Measurements from ENCODE around the gene WDR4.
"Not testable (repeated sequence)": the region's sequence is repeated elsewhere in the genome, so short reads cannot be mapped to it uniquely, and the experiment has no call there.

WDR4 gene

GRCh38 chr21:42849759-42850412, 29.5 kb downstream of the WDR4 start:
- ATAC-seq: no peak
- TF ChIP-seq, protein P1, sequence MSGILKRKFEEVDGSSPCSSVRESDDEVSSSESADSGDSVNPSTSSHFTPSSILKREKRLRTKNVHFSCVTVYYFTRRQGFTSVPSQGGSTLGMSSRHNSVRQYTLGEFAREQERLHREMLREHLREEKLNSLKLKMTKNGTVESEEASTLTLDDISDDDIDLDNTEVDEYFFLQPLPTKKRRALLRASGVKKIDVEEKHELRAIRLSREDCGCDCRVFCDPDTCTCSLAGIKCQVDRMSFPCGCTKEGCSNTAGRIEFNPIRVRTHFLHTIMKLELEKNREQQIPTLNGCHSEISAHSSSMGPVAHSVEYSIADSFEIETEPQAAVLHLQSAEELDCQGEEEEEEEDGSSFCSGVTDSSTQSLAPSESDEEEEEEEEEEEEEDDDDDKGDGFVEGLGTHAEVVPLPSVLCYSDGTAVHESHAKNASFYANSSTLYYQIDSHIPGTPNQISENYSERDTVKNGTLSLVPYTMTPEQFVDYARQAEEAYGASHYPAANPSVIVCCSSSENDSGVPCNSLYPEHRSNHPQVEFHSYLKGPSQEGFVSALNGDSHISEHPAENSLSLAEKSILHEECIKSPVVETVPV (CRISPR knock-in tag; IDR thresholded peaks at IDR 0.05): no peak
- TF ChIP-seq POU6F1 (CRISPR knock-in tag; IDR thresholded peaks at IDR 0.05; ENCODE audit: borderline replicate concordance, low read depth) (no peak), ISL1 (CRISPR knock-in tag; IDR thresholded peaks at IDR 0.05) (no peak), ARNTL (CRISPR knock-in tag; IDR thresholded peaks at IDR 0.05; ENCODE audit: borderline replicate concordance, low read depth) (no peak), RARB (CRISPR knock-in tag; IDR thresholded peaks at IDR 0.05) (no peak), GLIS3 (CRISPR knock-in tag; IDR thresholded peaks at IDR 0.05) (no peak), ZFP3 (CRISPR knock-in tag; IDR thresholded peaks at IDR 0.05) (no peak), CSDC2 (CRISPR knock-in tag; IDR thresholded peaks at IDR 0.05) (no peak), ZC3H10 (CRISPR knock-in tag; IDR thresholded peaks at IDR 0.05) (no peak), OSR1 (CRISPR knock-in tag; IDR thresholded peaks at IDR 0.05) (no peak), TOX (CRISPR knock-in tag; IDR thresholded peaks at IDR 0.05; ENCODE audit: borderline replicate concordance) (no peak), ZNF565 (CRISPR knock-in tag; conservative IDR thresholded peaks at IDR 0.05; ENCODE audit: low read depth) (no peak), ESRRG (CRISPR knock-in tag; IDR thresholded peaks at IDR 0.05) (no peak)

DNA sequence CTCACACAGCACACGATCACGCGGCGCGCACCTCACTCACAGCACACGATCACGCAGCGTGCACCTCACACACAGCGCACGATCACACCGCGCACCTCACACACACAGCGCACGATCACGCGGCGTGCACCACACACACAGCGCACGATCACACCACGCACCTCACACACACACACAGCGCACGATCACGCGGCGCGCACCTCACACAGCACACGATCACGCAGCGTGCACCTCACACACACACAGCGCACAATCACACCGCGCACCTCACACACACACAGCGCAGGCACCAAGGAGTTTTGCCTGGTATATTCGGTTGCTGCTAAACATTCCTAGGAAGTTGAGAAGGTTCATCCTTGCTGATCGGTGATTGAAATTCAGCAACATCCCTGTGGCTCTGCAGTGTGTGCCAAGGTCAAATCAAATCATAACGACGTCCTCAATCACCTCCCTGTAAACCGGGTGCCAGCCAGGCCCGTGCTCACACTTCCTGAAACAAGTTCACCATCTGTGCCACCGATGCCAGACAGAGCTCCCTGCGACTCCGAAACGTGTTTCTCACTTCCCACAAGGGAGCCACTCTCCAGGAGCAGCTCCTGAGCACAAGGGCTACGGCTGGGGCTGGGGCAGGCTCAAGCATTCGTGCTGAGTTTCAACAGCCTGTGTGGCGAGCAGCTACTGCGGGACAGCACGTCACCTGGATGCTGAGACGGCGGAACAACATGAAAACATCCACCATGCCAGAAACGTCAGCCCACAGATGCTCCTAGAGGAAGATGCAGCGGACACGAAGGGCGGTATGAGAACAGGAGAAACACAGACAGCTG, 30.2 kb downstream of the WDR4 start:
- no peak for ATAC-seq
- TF ChIP-seq SNAI2 (CRISPR knock-in tag; IDR thresholded peaks at IDR 0.05) (no peak), OSR1 (CRISPR knock-in tag; IDR thresholded peaks at IDR 0.05) (no peak), TCF4 (CRISPR knock-in tag; IDR thresholded peaks at IDR 0.05; ENCODE audit: borderline replicate concordance) (no peak)

DNA sequence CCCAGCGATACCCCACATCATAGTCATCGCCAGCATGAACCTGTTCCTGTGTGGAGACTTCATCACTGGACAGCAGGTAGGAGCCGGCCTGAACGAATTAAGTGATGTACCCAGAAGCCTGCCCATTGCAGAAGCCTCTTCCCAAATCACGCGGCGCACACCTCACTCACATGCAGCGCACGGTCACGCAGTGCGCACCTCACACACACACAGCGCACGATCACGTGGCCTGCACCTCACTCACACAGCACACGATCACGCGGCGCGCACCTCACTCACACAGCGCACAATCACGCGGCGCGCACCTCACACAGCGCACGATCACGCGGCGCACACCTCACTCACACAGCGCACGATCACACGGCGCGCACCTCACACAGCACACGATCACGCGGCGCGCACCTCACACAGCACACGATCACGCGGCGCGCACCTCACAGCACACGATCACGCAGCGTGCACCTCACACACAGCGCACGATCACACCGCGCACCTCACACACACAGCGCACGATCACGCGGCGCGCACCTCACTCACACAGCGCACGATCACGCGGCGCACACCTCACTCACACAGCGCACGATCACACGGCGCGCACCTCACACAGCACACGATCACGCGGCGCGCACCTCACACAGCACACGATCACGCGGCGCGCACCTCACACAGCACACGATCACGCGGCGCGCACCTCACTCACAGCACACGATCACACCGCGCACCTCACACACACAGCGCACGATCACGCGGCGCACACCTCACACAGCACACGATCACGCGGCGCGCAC, 31.0 kb downstream of the WDR4 start:
- not testable (repeated sequence) for ATAC-seq

DNA sequence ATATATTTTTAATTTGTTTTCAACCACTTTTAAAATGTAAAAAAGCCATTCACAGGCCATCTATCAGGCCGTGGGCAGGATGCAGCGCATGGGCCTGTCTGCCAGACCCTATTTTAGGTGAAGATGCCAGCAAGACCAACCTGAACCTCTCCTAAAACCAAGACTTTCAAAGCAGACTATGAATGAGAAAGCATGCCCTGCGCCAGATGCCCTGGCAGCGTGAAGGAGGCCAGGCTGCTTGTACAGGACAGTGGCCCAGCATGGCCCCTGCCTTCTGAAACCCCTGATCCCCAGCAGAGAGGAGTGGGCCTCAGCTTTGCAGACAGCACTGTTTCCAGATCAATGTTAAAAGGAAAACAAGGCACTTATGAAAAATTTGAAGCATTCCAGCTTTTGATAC, 31.6 kb downstream of the WDR4 start:
- TF ChIP-seq PATZ1 (CRISPR knock-in tag; IDR thresholded peaks at IDR 0.05; ENCODE audit: borderline replicate concordance) (no peak), TOX (CRISPR knock-in tag; IDR thresholded peaks at IDR 0.05; ENCODE audit: borderline replicate concordance) (no peak), PPARA (CRISPR knock-in tag; IDR thresholded peaks at IDR 0.05; ENCODE audit: borderline replicate concordance) (no peak), TSHZ2 (CRISPR knock-in tag; IDR thresholded peaks at IDR 0.05) (no peak), CSDC2 (CRISPR knock-in tag; IDR thresholded peaks at IDR 0.05) (no peak), OSR1 (CRISPR knock-in tag; IDR thresholded peaks at IDR 0.05) (no peak)
- no peak for ATAC-seq

Data from SK-N-SH treated with all-trans-retinoic acid at 6 μM for 48 hours (cell line).